Endothelial cell (in vitro differentiated cells): ENCODE results near the gene ATF6B. TPM values are rescaled to one million over a fixed set of nuclear protein-coding genes. Genes with fewer than 3 reads are reported as not detected.

Experiments used
- DNase-seq: peaks from one replicate; pipeline ENCODE4 v3.0.0; 2021; ENCODE audit warnings: low spot score
- H3K27ac Mint-ChIP-seq: one replicate; pipeline ENCODE4 v1.8.0; 2021; ENCODE audit warnings: mixed read lengths, inconsistent platforms; ENCODE audit not compliant: unreplicated experiment
- H3K27me3 Mint-ChIP-seq: one replicate; pipeline ENCODE4 v1.8.0; 2021; ENCODE audit warnings: mild to moderate bottlenecking, moderate library complexity, mixed read lengths, inconsistent platforms; ENCODE audit not compliant: unreplicated experiment
- H3K36me3 Mint-ChIP-seq: one replicate; pipeline ENCODE4 v1.8.0; 2021; ENCODE audit warnings: mild to moderate bottlenecking, low read depth, mixed read lengths, inconsistent platforms; ENCODE audit not compliant: unreplicated experiment
- H3K4me1 Mint-ChIP-seq: one replicate; pipeline ENCODE4 v1.8.0; 2021; ENCODE audit warnings: mild to moderate bottlenecking, mixed read lengths, inconsistent platforms; ENCODE audit not compliant: unreplicated experiment
- H3K4me3 Mint-ChIP-seq: one replicate; pipeline ENCODE4 v1.8.0; 2021; ENCODE audit warnings: mild to moderate bottlenecking, mixed read lengths, inconsistent platforms; ENCODE audit not compliant: unreplicated experiment
- H3K9me3 Mint-ChIP-seq: one replicate; pipeline ENCODE4 v1.8.0; 2021; ENCODE audit warnings: mixed read lengths, inconsistent platforms; ENCODE audit not compliant: unreplicated experiment
- CTCF ChIP-seq: fragments of 200-600 bp; sonication (generic); IDR thresholded peaks from one replicate; pipeline ENCODE4 v1.5.0; 2021; ENCODE audit warnings: antibody characterized with exemption; ENCODE audit not compliant: unreplicated experiment
- total RNA-seq: library from RNA; stranded (reverse); fragmentation: NEBNext Ultra II Directional; extraction: Animal tissue kit (Norgen Biotek cat#: 25700); gene quantifications from one replicate; pipeline ENCODE4 v1.2.1, GENCODE V29; 2021; ENCODE audit not compliant: unreplicated experiment

The ATF6B gene
- total RNA-seq, 1 donor from 2014 or later, result 72.9 TPM

- Mint-ChIP-seq H3K4me3 (peak overlapping the region; percentile 96), H3K36me3 (peaks cover 10% of the 10 kb centered on the region), H3K4me1 (peaks cover 65% of the 10 kb centered on the region), H3K27ac (peak overlapping the region; percentile 94), H3K9me3 (no peaks in the 10 kb centered on the region), H3K27me3 (peaks cover 8% of the 10 kb centered on the region)
- no peak for DNase-seq
- TF ChIP-seq CTCF, result no peak
Measured at GRCh38 chr6:32175322-32175710, 47.3 kb upstream of the ATF6B start.

GRCh38 chr6:32174416-32174815 is 46.4 kb upstream of the ATF6B start:
- peaks cover 16% of the 10 kb centered on the region for H3K36me3 Mint-ChIP-seq
- no peak overlapping the region for H3K27ac Mint-ChIP-seq
- H3K9me3 Mint-ChIP-seq, result no peaks in the 10 kb centered on the region
- peaks cover 59% of the 10 kb centered on the region for H3K4me1 Mint-ChIP-seq
- DNase-seq, result no peak
- H3K4me3 Mint-ChIP-seq, result peak overlapping the region; percentile 73
- H3K27me3 Mint-ChIP-seq, result peaks cover 8% of the 10 kb centered on the region
- no peak for TF ChIP-seq CTCF

GRCh38 chr6:32173051-32173727 is 45.1 kb upstream of the ATF6B start:
- no peak for DNase-seq
- peak overlapping the region; percentile 76 for H3K27ac Mint-ChIP-seq
- peaks cover 5% of the 10 kb centered on the region for H3K27me3 Mint-ChIP-seq
- H3K4me1 Mint-ChIP-seq, result peaks cover 50% of the 10 kb centered on the region
- H3K36me3 Mint-ChIP-seq, result peaks cover 18% of the 10 kb centered on the region
- peak overlapping the region; percentile 57 for H3K4me3 Mint-ChIP-seq
- no peak for TF ChIP-seq CTCF
- no peaks in the 10 kb centered on the region for H3K9me3 Mint-ChIP-seq

GRCh38 chr6:32171234-32171633 is 43.2 kb upstream of the ATF6B start:
- H3K27ac Mint-ChIP-seq, result peak overlapping the region; percentile 72
- peak overlapping the region; percentile 73 for H3K4me3 Mint-ChIP-seq
- H3K4me1 Mint-ChIP-seq, result peaks cover 41% of the 10 kb centered on the region
- no peak for DNase-seq
- no peak for TF ChIP-seq CTCF
- H3K27me3 Mint-ChIP-seq, result peaks cover 11% of the 10 kb centered on the region
- H3K36me3 Mint-ChIP-seq, result peaks cover 26% of the 10 kb centered on the region
- no peaks in the 10 kb centered on the region for H3K9me3 Mint-ChIP-seq

DNA sequence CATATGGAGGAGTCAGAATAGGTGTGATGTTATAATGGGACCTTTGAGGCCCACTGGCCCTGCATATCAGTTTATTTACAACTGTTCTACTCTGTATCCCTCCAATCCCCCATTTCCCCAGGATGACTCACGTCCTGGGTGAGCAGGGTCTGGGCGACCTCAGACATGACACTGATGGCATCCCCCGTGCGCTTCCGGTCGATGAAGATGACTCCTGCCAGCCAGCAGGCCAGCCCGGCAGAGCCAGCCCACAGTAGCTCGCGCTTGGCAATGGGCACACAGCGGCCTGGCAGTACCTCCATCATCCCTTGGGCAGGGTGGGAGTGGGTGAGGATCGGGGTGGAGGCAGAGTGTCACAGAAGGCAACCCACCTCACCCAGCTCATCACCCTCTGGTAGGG is 42.2 kb upstream of the ATF6B start:
- no peak for DNase-seq
- Mint-ChIP-seq H3K36me3 (peaks cover 30% of the 10 kb centered on the region), H3K27ac (no peak overlapping the region), H3K27me3 (peaks cover 16% of the 10 kb centered on the region), H3K4me3 (peak overlapping the region; percentile 73), H3K9me3 (no peaks in the 10 kb centered on the region), H3K4me1 (peaks cover 41% of the 10 kb centered on the region)
- no peak for TF ChIP-seq CTCF
